OCI-LY3 (cell line): ENCODE data around the gene PEMT.

Source experiments
- CTCF ChIP-seq: fragments of 200-600, 300-600 bp; sonication (generic); IDR thresholded peaks from 2 replicates; pipeline ENCODE4 v1.5.1; 2014; ENCODE audit warnings: antibody characterized with exemption, low read length, low read depth
- EZH2phosphoT487 ChIP-seq: fragments of 200-600 bp; shearing (Covaris generic); IDR thresholded peaks from 2 replicates; pipeline ENCODE4 v1.6.1; 2018; ENCODE audit warnings: antibody characterized with exemption, mixed run types, low read depth

DNA sequence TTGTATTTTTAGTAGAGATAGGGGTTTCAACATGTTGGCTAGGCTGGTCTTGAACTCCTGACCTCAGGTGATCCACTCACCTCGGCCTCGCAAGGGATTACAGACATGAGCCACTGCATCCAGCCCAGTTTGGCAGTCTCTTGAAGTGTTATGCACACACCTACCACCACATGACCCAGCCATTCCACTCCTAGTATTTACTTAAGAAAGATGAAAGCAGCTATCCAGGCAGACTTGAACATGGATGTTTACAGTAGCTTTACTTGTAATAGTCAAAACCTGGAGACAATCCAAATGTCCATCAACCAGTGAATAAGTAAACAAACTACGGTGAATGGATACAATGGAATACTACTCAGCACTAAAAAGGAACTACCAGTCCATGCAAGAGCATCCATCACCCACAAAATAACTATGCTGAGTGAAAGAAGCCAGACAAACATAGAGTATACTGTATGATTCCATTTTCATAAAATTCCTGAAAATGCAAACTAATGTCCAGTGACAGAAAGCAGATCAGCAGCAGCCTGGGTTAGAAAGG is 57.5 kb downstream of the PEMT start:
- no peak for TF ChIP-seq CTCF
- no peak for TF ChIP-seq EZH2phosphoT487
